Fibroblast of lung (primary cell): Measurements from ENCODE around the gene MAP9.

Source experiments
- EZH2 ChIP-seq: IDR thresholded peaks from 2 replicates; pipeline ENCODE4 v1.5.1; 2012; ENCODE audit warnings: low read length, control low read depth, mild to moderate bottlenecking; ENCODE audit errors: missing control alignments
- TF ChIP-seq, protein P1 (sequence below), 2 donors: IDR thresholded peaks in 1 of 2; conservative IDR thresholded peaks in 1 of 2; 1 replicate in 1 of 2; 2 replicates in 1 of 2; pipeline ENCODE4 v1.5.1; 2011 to 2012; ENCODE audit warnings: low read length in 2 of 2, control low read depth in 1 of 2, inconsistent platforms in 1 of 2, low read depth in 1 of 2, mild to moderate bottlenecking in 1 of 2

- TF ChIP-seq, protein P1, sequence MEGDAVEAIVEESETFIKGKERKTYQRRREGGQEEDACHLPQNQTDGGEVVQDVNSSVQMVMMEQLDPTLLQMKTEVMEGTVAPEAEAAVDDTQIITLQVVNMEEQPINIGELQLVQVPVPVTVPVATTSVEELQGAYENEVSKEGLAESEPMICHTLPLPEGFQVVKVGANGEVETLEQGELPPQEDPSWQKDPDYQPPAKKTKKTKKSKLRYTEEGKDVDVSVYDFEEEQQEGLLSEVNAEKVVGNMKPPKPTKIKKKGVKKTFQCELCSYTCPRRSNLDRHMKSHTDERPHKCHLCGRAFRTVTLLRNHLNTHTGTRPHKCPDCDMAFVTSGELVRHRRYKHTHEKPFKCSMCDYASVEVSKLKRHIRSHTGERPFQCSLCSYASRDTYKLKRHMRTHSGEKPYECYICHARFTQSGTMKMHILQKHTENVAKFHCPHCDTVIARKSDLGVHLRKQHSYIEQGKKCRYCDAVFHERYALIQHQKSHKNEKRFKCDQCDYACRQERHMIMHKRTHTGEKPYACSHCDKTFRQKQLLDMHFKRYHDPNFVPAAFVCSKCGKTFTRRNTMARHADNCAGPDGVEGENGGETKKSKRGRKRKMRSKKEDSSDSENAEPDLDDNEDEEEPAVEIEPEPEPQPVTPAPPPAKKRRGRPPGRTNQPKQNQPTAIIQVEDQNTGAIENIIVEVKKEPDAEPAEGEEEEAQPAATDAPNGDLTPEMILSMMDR (conservative IDR thresholded peaks at IDR 0.05 in 1 of 2, IDR thresholded peaks at IDR 0.05 in 1 of 2; ENCODE audit: low read depth in 1 of 2, low read length in 2 of 2), result no peak
- TF ChIP-seq EZH2, result no peak
Measured at GRCh38 chr4:155304375-155304774, 72.4 kb downstream of the MAP9 start.
